GM23338 (cell line): ENCODE data around the gene EDARADD. TPM values are rescaled to one million over a fixed set of nuclear protein-coding genes. Genes with fewer than 3 reads are reported as not detected.

Source experiments
- ATAC-seq: fragments of 200-7000 bp; cut with Tn5 transposase; 3 replicates; pipeline ENCODE4 v1.9.1; 2020
- DNase-seq: peaks from one replicate; pipeline ENCODE4 v3.0.0-alpha.2; 2015; ENCODE audit warnings: low spot score
- H2AFZ ChIP-seq: fragments of 200-600 bp; sonication (generic); 2 replicates; pipeline ENCODE4 v1.8.0; 2016; ENCODE audit warnings: antibody characterized with exemption, mild to moderate bottlenecking, moderate library complexity
- H3F3A ChIP-seq: fragments of 200-600 bp; sonication (generic); replicated peaks from 2 replicates; pipeline ENCODE4 v1.8.0; 2017; ENCODE audit warnings: antibody characterized with exemption, mixed run types, low read depth
- H3K27ac ChIP-seq: fragments of 200-600 bp; sonication (generic); 2 replicates; pipeline ENCODE4 v1.6.1; 2016; ENCODE audit warnings: low read depth
- H3K27me3 ChIP-seq: fragments of 200-600 bp; sonication (generic); 2 replicates; pipeline ENCODE4 v1.8.0; 2016; ENCODE audit warnings: mild to moderate bottlenecking, mixed run types, moderate library complexity; ENCODE audit not compliant: insufficient read depth
- H3K36me3 ChIP-seq: fragments of 200-600 bp; sonication (generic); 2 replicates; pipeline ENCODE4 v1.8.0; 2016; ENCODE audit warnings: mild to moderate bottlenecking; ENCODE audit not compliant: insufficient read depth
- H3K4me1 ChIP-seq: fragments of 200-600 bp; sonication (generic); 2 replicates; pipeline ENCODE4 v1.8.0; 2016; ENCODE audit warnings: mild to moderate bottlenecking, moderate library complexity; ENCODE audit not compliant: insufficient read depth
- H3K4me2 ChIP-seq: fragments of 200-600 bp; sonication (generic); 2 replicates; pipeline ENCODE4 v1.7.1; 2017; ENCODE audit warnings: mixed run types
- H3K4me3 ChIP-seq: fragments of 200-600 bp; sonication (generic); 2 replicates; pipeline ENCODE4 v1.6.1; 2016; ENCODE audit warnings: mixed run types
- H3K79me2 ChIP-seq: fragments of 200-600 bp; sonication (generic); replicated peaks from 2 replicates; pipeline ENCODE4 v1.8.0; 2017; ENCODE audit warnings: mild to moderate bottlenecking; ENCODE audit not compliant: insufficient read depth
- H3K9me2 ChIP-seq: fragments of 200-600 bp; sonication (generic); 2 replicates; pipeline ENCODE4 v1.8.0; 2017; ENCODE audit not compliant: insufficient read depth
- H4K20me1 ChIP-seq: fragments of 200-600 bp; sonication (generic); replicated peaks from 2 replicates; pipeline ENCODE4 v1.8.0; 2017; ENCODE audit warnings: mild to moderate bottlenecking; ENCODE audit not compliant: insufficient read depth
- H3K27ac Mint-ChIP-seq: 2 replicates; pipeline ENCODE4 v1.8.0; 2020; ENCODE audit warnings: inconsistent platforms, mild to moderate bottlenecking, moderate library complexity, mixed read lengths
- H3K27me3 Mint-ChIP-seq: 3 replicates; pipeline ENCODE4 v1.8.0; 2022; ENCODE audit warnings: low read depth, mild to moderate bottlenecking, moderate library complexity, mixed read lengths, inconsistent platforms; ENCODE audit not compliant: insufficient read depth, poor library complexity
- H3K36me3 Mint-ChIP-seq: 3 replicates; pipeline ENCODE4 v1.8.0; 2021; ENCODE audit warnings: low read depth, mild to moderate bottlenecking, inconsistent platforms, moderate library complexity, mixed read lengths
- H3K4me1 Mint-ChIP-seq: 3 replicates; pipeline ENCODE4 v1.8.0; 2020; ENCODE audit warnings: mild to moderate bottlenecking, inconsistent platforms, mixed read lengths
- H3K4me3 Mint-ChIP-seq: 3 replicates; pipeline ENCODE4 v1.8.0; 2021; ENCODE audit warnings: moderate library complexity, mild to moderate bottlenecking, inconsistent platforms, mixed read lengths
- H3K9me3 Mint-ChIP-seq: 3 replicates; pipeline ENCODE4 v1.8.0; 2020; ENCODE audit warnings: moderate library complexity, mild to moderate bottlenecking, inconsistent platforms, mixed read lengths
- CREB1 ChIP-seq: fragments of 250-450 bp; sonication (Bioruptor Pico); IDR thresholded peaks from 2 replicates; pipeline ENCODE4 v1.5.0; 2020; ENCODE audit warnings: low read depth, mild to moderate bottlenecking, moderate library complexity
- EZH2 ChIP-seq: fragments of 200-600 bp; sonication (generic); IDR thresholded peaks from one replicate; pipeline ENCODE4 v1.8.0; 2017; ENCODE audit warnings: antibody characterized with exemption, mild to moderate bottlenecking, low read depth; ENCODE audit not compliant: unreplicated experiment
- EZH2phosphoT487 ChIP-seq: fragments of 200-600 bp; sonication (generic); IDR thresholded peaks from one replicate; pipeline ENCODE4 v1.8.1; 2018; ENCODE audit warnings: antibody characterized with exemption; ENCODE audit not compliant: unreplicated experiment
- JUNB ChIP-seq: IDR thresholded peaks from one replicate; pipeline ENCODE4 v1.6.1; 2016; ENCODE audit warnings: antibody characterized with exemption; ENCODE audit not compliant: unreplicated experiment
- NANOG ChIP-seq: IDR thresholded peaks from 2 replicates; pipeline ENCODE4 v1.6.1; 2016; ENCODE audit warnings: antibody characterized with exemption, borderline replicate concordance
- STAT1 ChIP-seq: IDR thresholded peaks from one replicate; pipeline ENCODE4 v1.6.1; 2016; ENCODE audit warnings: antibody characterized with exemption; ENCODE audit not compliant: unreplicated experiment
- ZNF114 ChIP-seq: fragments of 250-450 bp; sonication (Bioruptor Pico); IDR thresholded peaks from 2 replicates; pipeline ENCODE4 v1.5.0; 2020; ENCODE audit warnings: mild to moderate bottlenecking, moderate library complexity
- ZNF331 ChIP-seq: fragments of 250-450 bp; sonication (Bioruptor Pico); IDR thresholded peaks from 2 replicates; pipeline ENCODE4 v1.5.0; 2020; ENCODE audit warnings: low read depth, mild to moderate bottlenecking, moderate library complexity
- ZNF462 ChIP-seq: fragments of 250-450 bp; sonication (Bioruptor Pico); IDR thresholded peaks from 2 replicates; pipeline ENCODE4 v1.5.0; 2020; ENCODE audit warnings: mild to moderate bottlenecking, moderate library complexity
- polyA plus RNA-seq: library from polyadenylated mRNA; unstranded; fragments of >200 nt; fragmentation: Nextera tagmentation; extraction: Ambion mirVana; gene quantifications from 2 replicates; pipeline ENCODE4 v1.2.1, GENCODE V29; 2016
- total RNA-seq: library from RNA; depleted of rRNA; stranded (reverse); fragments of >200 nt; shearing (Covaris generic); gene quantifications from 2 replicates; pipeline ENCODE4 v1.2.3, GENCODE V29; 2014

EDARADD gene
- total and polyA plus RNA-seq, 2 experiments from 2014 or later: 3.7 to 4.4 TPM

DNA sequence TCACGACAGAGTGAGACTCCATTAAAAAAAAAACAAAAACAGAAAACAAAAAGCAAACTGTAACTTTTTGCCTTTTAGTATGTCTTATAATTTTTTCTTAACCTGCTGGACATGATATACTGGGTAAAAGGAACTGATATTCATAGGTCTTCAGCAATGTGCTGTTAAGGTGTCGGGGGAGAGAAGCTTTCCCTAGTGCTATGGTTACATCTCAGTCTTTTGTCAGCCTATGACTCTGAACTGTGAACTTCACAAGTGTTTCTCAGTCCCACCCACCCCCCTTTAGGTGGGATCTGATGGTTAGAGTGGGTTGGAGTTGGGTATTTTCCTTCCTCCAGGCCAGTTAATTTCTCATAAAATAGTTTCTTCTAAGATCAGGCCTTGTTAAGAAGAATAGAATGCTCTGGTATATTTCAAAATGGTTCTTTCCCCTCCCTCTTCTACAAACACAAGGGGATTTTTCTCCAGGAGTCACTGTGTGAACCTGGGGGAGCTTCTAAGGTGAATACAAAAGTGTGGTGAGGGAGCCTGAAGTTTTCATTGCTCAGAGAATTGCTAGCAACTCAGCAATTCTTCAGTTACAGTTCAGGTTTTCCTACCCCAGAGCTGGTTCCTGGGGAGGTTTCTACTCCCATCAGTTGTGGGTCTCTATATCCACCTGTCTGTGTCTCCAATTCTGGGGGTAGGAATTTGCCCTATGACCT is 16.1 kb upstream of the EDARADD start:
- no peak for ATAC-seq
- H3K4me3 Mint-ChIP-seq: no peak overlapping the region
- no peak overlapping the region for H3K27ac Mint-ChIP-seq

More for the DNA sequence above, 16.1 kb upstream of the EDARADD start:
- no peak for DNase-seq
- Histone ChIP-seq H3F3A (no peaks in the 10 kb centered on the region), H3K36me3 (no peaks in the 10 kb centered on the region), H3K4me2 (no peak overlapping the region), H2AFZ (no peak overlapping the region), H3K9me2 (no peaks in the 10 kb centered on the region), H3K27me3 (no peaks in the 10 kb centered on the region), H3K4me1 (no peaks in the 10 kb centered on the region), H3K79me2 (no peaks in the 10 kb centered on the region), H3K27ac (no peak overlapping the region), H4K20me1 (no peaks in the 10 kb centered on the region), H3K4me3 (no peak overlapping the region)
- no peaks in the 10 kb centered on the region for H3K4me1 Mint-ChIP-seq
- H3K9me3 Mint-ChIP-seq: peaks cover 10% of the 10 kb centered on the region; the same call in 2 of the 3 replicates
- peaks cover 2% of the 10 kb centered on the region for H3K27me3 Mint-ChIP-seq
- no peaks in the 10 kb centered on the region for H3K36me3 Mint-ChIP-seq
- TF ChIP-seq EZH2: no peak
- no peak for TF ChIP-seq EZH2phosphoT487
- no peak for TF ChIP-seq CREB1 (CRISPR knock-in tag)
- no peak for TF ChIP-seq ZNF114
- no peak for TF ChIP-seq NANOG
- TF ChIP-seq JUNB: no peak
- TF ChIP-seq STAT1: no peak
- TF ChIP-seq ZNF331 (CRISPR knock-in tag): no peak
- no peak for TF ChIP-seq ZNF462 (CRISPR knock-in tag)
